PC-9 (cell line): Measurements from ENCODE around the gene ZSCAN10.

ENCODE experiments used
- EZH2 ChIP-seq: fragments of 200-600 bp; sonication (generic); IDR thresholded peaks from 2 replicates; pipeline ENCODE4 v1.8.0; 2017; ENCODE audit warnings: antibody characterized with exemption, low read depth
- TF ChIP-seq, protein P1 (sequence below): fragments of 200-600 bp; sonication (generic); conservative IDR thresholded peaks from 2 replicates; pipeline ENCODE4 v1.6.1; 2017; ENCODE audit warnings: mixed run types, antibody characterized with exemption, mild to moderate bottlenecking, moderate library complexity

DNA sequence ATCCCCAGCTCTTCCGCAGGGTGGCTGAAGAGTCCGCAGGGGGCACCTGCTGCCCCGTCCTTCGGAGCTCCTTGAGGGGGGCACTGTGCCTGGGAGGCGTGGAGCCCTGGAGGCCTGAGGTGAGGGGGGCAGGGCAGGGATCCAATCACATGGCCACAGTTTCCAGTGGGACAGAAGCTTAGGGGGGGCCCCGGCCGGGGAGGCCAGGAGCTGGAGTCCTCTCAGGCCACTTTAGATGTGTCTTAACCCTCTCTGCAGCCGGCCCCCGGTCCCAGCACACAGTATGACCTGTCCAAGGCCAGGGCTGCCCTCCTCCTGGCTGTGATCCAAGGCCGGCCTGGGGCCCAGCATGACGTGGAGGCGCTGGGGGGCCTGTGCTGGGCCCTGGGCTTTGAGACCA is 46.6 kb upstream of the ZSCAN10 start:
- TF ChIP-seq, protein P1, sequence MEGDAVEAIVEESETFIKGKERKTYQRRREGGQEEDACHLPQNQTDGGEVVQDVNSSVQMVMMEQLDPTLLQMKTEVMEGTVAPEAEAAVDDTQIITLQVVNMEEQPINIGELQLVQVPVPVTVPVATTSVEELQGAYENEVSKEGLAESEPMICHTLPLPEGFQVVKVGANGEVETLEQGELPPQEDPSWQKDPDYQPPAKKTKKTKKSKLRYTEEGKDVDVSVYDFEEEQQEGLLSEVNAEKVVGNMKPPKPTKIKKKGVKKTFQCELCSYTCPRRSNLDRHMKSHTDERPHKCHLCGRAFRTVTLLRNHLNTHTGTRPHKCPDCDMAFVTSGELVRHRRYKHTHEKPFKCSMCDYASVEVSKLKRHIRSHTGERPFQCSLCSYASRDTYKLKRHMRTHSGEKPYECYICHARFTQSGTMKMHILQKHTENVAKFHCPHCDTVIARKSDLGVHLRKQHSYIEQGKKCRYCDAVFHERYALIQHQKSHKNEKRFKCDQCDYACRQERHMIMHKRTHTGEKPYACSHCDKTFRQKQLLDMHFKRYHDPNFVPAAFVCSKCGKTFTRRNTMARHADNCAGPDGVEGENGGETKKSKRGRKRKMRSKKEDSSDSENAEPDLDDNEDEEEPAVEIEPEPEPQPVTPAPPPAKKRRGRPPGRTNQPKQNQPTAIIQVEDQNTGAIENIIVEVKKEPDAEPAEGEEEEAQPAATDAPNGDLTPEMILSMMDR, result no peak
- no peak for TF ChIP-seq EZH2
